Central memory CD4-positive, alpha-beta T cell (primary cell): ENCODE measurements around the gene CFAP20DC.
"Not testable (repeated sequence)": the region's sequence is repeated elsewhere in the genome, so short reads cannot be mapped to it uniquely, and the experiment has no call there.

Experiments
- DNase-seq: peaks from one replicate; pipeline ENCODE4 v3.0.0; 2022
- total RNA-seq, 3 experiments: gene quantifications; one replicate each; lab custom pipeline; 2026; lab: John Stamatoyannopoulos, UW

The CFAP20DC gene
- total RNA-seq, result 0.32 to 0.39 (median 0.38) reads per million in 3 experiments

DNA sequence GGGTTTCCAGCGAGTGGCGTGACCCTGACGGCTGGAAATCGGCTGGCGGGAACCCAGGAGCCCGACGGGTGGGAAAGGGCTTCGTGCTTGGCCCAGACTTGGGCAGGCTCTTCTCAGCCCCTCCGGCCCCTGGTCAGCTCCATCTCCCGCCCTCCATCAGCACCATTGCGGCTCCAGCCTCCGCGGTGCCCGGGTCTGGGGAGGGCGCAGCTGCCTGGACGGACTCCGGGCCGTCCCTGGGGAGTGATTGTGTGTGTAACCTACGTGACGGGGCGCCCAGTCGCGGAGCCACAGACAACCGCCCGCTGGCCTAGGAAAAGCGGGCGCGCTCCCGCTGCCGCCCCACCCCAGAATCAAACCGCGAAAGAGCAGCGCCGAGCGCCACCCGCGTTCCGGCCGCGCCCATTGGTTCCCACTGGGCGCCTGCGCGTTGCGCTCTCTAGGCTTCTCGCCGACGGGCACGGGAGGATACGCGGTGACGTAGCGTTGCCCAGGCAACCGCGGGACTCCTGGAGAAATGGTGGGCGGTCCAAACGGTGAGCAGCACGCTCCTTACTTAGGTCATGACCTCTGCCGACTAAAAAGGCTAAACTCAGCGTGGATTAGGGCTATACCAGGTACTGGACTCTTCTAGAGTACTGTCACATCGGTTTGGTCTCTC is at the start of gene CFAP20DC:
Gene CFAP20DC (minus strand): TSS at position 355 of the 661 bp plus-strand sequence. CDS start 394 bp downstream, outside the sequence.
- peak; percentile 86 for DNase-seq

DNA sequence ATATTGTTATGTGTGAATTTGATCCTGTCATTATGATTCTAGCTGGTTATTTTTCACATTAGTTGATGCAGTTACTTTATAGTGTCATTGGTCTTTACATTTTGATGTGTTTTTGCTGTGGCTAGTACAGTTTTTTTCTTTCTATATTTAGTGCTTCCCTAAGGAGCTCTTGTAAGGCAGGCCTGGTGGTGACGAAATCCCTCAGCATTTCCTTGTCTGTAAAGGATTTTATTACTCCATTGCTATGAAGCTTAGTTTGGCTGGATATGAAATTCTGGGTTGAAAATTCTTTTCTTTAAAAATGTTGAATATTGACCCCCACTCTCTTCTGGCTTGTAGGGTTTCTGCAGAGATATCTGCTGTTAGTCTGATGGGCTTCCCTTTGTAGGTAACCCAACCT is 48.7 kb upstream of the CFAP20DC start:
- not testable (repeated sequence) for DNase-seq

DNA sequence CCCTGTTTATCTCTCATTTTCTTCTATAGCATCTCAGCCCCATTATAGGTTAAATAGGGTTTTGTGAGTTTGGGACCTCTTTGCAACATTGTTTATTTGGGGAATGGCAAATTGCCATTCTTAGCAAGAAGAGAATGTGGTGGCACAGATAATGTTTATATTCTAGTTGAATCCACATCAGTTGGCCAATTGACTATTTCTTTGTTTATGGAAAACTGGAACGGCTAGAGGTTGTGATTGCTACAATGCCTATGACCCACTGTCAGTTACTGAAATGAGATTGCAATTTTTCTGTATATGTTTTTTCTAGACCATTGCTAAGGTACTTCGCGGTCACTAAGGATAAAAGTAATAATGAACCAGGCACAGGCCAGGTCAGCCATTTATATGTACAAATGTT is 44.6 kb upstream of the CFAP20DC start:
- no peak for DNase-seq

DNA sequence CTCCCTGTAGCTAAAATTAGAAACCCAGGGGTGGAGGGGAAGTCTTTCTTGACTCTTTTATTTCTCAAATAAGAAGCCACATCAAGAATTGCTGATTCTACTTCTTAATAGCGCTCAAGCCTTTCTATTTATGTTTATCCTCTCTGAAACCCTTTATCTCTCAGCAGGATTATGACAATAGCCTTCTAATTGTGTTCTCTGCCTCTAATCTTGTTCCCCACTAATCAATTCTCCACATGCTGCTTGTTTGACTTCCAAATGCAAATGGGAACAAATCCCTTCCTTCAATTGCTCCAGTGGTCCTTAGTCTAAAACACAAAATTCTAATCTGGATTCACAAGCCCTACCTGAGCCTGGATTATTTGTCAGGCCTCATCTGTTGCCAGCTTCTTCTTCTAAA is 43.7 kb upstream of the CFAP20DC start:
- no peak for DNase-seq

DNA sequence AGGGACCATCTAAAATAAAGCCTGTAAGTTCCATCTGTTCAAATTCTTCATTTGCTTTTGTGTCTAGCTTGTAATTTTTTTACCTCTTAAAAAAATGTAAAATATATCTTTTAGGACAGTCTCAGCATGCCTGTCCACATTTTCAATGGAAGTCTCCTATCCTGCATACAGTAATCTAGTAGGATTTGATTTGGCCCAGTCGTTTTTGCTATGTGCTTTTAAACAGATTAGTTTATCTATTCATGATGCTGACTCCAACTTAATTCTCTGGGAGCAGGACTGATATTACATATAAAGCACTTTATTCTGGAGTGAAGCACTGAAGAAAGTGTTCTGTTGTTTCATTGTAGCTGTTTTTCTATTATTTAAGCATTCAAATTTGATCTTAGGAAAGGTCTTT is 38.9 kb upstream of the CFAP20DC start:
- no peak for DNase-seq

GRCh38 chr3:59085976-59086375 is 36.2 kb upstream of the CFAP20DC start:
- DNase-seq, result no peak

DNA sequence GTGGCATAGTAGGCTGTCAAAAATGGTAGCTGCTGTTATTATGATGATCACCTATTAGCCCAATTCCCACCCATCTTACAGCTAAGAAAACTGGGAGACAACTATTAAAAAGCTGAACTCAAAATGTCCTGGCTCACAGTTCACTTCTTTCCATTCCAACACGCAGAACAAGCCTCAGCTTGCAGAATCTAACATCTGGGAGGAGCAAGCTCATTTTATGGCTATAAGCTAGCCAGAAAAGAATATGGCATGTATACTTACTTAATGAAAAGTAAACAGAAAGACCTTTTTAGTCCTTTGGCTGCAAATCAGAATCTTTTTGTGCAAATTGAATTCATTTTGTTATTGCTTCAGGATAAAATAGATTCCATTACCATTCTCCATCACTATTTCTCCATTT is 34.8 kb upstream of the CFAP20DC start:
- no peak for DNase-seq

DNA sequence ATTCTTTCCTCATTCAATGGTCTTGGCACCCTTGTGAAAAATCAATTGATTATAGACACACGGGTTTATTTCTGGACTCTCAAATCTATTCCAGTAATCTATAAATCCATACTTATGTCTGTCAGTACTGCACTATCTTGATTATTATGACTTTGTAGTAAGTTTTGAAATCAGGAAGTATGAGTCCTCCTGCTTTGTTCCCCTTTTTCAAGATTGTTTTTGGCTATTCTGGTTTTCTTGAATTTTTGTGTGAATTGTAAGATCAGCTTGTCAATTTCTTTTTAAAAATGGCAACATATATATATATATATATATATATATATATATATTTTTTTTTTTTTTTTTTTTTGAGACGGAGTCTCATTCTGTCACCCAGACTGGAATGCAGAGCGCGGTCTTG is 32.3 kb upstream of the CFAP20DC start:
- no peak for DNase-seq

DNA sequence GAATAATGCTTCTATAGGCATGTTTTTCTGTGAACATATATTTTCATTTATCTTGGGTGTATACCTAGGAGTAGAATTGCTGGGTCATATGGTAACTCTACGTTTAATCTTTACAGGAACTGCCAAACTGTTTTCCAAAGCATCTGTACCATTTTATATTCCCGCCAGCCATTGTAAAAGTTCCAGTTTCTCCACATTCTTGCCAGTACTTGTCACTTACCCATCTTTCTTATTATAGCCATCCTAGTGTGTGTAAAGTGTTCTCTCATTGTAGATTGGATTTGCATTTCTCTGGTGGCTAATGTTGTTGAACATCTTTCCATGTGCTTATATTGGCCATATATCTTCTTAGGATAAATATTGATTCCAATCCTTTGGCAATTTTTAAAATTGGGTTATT is 31.2 kb upstream of the CFAP20DC start:
- DNase-seq, result no peak

DNA sequence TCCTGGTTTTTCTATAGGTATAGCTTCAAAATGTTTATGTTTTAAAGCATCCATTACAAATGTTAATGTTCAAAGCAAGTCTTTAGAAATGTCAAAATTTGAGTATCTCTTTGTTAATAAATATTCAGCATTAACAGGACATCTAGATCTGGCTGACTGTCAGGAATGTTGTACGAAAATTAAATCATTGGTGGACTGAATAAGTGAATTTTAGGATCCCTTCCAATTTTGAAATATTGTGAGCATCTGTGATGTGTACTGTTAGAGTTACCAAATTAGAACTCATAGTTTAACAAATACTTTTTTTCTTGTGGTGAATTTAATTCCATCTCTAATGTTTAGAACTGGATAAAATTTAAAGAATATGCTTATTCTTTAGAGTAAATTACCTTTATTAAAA is 30.1 kb upstream of the CFAP20DC start:
- DNase-seq, result no peak

- no peak for DNase-seq
These were observed 24.9 kb upstream of the CFAP20DC start for GRCh38 chr3:59074764-59075163.

GRCh38 chr3:59072681-59073080 is 22.9 kb upstream of the CFAP20DC start:
- no peak for DNase-seq

- DNase-seq, result no peak
These were observed 20.0 kb upstream of the CFAP20DC start for GRCh38 chr3:59069838-59070237.

DNA sequence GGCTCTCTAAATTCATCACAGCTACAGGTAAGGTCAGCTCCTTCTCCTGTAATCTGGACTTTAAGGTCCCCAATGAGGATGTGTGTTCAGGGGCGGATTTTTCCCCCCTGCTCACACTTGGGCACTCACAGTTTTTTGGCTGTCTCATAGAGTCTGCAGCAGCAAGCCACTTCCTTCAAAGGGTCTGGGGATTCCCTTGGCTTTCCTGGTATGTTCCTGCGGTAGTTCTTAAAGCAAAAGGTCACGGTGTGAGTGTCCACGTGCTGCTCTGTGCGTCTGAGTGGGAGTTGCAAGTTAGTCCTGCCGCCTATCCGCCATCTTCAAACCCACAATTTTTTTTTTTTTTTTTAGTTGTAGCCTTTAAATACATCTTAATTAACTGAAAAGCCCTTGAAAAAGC is 15.4 kb upstream of the CFAP20DC start:
- DNase-seq, result no peak

DNA sequence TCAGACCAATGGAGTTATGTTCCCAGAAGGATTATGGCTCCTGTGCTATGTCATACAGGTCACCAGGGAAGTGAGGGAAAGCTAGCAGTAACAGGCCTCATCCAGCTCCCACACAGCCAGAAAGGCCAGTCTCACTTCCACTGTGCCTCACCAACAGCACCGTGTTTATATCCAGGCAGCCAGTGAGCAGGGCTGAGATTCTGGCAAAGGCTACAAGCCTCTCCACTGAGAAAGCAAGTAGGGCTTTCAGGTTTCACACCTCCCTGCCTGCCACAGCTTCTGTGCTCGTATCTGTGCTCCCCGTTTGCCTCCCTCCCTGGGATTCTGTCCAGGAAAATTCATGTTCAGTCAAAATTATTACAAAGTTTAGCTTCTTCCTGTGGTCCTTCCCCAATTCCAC is 14.9 kb upstream of the CFAP20DC start:
- DNase-seq, result no peak

DNA sequence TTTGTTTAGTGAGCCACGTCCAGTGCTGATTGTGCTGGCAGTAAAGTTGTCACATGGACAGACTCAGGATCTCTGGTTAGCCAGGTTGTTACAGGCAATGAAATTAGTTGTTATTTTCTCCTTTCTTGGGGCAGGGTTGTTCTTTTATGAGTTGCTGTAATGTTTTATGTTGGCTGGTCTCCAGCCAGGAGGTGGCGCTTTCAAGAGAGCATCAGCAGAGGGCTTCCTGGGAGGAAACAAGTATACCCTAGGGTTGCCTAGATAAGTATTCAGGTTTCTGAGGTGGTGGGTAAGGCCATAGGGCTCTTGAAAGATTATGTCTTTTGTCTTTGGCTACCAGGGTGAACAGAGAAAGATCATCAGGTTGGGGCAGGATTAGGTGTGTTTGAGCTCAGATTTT is 14.5 kb upstream of the CFAP20DC start:
- DNase-seq, result no peak

DNA sequence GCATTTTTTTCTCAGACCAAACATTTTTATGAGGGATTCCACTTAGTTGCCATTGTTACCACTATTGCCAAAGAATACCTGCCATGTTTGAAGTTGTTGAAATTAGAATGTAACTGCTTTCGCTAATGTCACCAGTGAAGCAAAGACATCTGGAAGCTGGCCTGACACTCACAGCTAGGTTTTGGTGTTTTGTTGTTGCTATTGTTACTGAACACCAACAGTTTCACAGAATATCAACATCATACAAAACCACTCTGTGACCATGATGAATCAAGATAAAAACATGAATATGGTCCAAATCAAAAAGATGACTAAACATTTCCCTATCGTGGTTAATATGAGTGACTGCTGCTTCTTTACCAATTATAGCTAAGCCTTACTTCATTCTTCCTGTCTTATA is 6.9 kb upstream of the CFAP20DC start:
- DNase-seq, result no peak

GRCh38 chr3:59052803-59053411 is 3.1 kb upstream of the CFAP20DC start:
- DNase-seq, result no peak

DNA sequence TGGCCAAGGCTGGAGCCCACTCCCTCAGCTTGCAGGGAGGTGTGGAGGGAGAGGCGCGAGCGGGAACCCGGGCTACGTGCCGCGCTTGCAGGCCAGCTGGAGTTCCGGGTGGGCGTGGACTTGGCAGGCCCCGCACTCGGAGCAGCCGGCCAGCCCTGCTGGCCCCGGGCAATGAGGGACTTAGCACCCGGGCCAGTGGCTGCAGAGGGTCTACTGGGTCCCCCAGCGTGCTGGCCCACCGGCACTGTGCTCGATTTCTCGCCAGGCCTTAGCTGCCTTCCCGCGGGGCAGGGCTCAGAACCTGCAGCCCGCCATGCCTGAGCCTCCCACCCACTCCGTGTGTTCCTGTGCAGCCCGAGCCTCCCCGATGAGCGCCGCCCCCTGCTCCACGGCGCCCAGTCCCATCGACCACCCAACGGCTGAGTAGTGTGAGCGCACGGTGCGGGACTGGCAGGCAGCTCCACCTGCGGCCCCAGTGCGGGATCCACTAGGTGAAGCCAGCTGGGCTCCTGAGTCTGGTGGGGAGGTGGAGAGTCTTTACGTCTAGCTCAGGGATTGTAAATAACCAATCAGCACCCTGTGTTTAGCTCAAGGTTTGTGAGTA is 1.1 kb upstream of the CFAP20DC start:
- DNase-seq, result not testable (repeated sequence)

GRCh38 chr3:59046839-59047238 is 3.0 kb downstream of the CFAP20DC start:
- no peak for DNase-seq

DNA sequence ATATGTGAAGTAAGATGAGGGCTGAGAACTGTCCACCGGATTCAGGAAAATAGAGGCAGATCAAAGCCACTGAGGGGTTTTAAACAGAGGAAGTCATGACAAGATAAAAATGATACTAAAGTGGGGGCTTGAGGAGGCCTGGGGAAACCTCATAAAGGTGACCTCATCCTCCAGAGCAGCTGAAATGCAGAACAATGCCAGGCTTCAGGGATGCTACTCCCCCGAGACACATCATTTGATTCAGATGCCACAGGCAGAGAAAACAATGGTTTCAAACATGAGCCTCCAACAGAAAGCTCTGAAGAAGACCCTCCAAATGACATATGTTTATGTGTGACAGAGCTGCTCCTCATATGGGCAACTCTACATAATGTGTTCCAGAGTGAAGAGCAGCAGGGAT is 6.4 kb downstream of the CFAP20DC start:
- DNase-seq, result no peak

GRCh38 chr3:59040902-59041301 is 8.9 kb downstream of the CFAP20DC start:
- DNase-seq, result no peak

GRCh38 chr3:59027607-59028006 is 22.2 kb downstream of the CFAP20DC start:
- DNase-seq, result no peak

DNA sequence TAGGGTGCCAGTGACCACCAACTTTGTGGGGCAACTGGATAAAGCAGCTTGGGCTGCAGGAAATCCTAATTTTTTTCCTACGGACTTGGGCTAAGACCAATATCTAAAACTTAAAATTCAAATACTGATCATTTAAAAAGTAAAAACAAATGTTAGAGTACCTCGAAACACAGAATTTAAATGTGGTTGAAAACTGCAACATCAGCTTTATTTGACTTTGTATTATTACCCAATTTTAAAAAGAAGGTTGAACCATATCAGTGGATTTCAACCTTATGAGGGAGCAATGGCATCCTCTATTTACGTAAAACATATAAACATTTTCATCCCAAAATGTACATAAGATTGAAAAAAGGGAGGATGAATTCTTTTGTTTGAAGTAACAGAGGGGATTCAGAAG is 26.2 kb downstream of the CFAP20DC start:
- DNase-seq, result no peak

DNA sequence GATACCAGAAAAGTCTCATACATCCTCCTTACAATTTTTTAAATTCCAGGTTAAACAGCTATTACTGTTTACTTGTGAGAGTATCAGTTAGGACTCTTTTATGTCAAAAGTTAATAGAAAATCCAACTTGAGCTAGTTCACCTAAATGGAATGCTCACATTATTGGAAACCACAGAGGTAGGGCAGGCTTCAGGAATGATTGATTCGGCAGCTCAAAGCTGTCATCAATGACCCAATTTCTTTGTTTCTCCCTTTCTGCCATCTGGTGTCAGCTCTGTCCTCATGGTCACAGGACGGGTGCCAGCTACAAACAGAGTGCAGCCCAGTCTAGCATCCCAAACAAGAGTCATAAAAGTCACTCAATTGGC is 32.2 kb downstream of the CFAP20DC start:
- no peak for DNase-seq
